Hepatocyte (in vitro differentiated cells): ENCODE measurements around the gene PKP1.

Source experiments
- EZH2 ChIP-seq: fragments of 200-600 bp; sonication (generic); IDR thresholded peaks from 2 replicates; pipeline ENCODE4 v1.6.1; 2016; ENCODE audit warnings: antibody characterized with exemption, mild to moderate bottlenecking, borderline replicate concordance
- EZH2phosphoT487 ChIP-seq: fragments of 200-600 bp; sonication (generic); IDR thresholded peaks from one replicate; pipeline ENCODE4 v1.6.1; 2018; ENCODE audit warnings: antibody characterized with exemption, mild to moderate bottlenecking, low read depth, moderate library complexity; ENCODE audit not compliant: unreplicated experiment, severe bottlenecking
- TF ChIP-seq, protein P1 (sequence below): fragments of 200-600 bp; sonication (generic); IDR thresholded peaks from 2 replicates; pipeline ENCODE4 v1.5.1; 2016; ENCODE audit warnings: antibody characterized with exemption, mild to moderate bottlenecking; ENCODE audit not compliant: poor library complexity

DNA sequence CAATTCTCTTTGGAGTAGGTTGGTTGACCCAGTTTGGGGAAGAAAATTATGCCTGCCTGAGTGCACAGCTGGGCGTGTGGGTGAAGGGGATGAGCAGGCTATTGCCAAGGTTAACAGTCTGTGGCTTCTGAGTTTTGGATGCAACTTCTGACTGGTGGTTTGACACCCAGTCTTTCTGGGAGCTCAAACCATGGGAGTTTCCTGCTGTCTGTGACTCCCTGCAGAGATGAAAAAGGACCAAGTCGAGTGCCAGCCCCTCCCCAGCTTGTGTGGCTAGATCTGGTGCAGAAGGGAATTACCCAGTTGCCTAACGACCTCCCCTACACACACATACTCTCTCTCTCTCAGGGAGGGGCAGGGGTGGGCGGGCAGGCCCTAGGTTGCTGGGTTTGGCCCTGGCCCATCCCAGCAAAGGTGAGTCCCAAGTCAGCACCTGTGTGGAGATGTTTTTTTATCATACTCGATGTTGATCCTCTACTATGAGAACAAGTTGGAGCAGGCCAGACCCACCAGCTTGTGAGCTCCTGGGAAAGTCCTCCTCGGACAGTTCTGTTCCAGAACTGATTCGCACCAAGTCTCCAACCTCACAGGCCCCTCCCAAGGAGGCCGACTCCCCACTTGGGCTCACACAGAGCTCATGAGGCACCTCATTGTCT lies 28.2 kb downstream of the PKP1 start:
- TF ChIP-seq, protein P1, sequence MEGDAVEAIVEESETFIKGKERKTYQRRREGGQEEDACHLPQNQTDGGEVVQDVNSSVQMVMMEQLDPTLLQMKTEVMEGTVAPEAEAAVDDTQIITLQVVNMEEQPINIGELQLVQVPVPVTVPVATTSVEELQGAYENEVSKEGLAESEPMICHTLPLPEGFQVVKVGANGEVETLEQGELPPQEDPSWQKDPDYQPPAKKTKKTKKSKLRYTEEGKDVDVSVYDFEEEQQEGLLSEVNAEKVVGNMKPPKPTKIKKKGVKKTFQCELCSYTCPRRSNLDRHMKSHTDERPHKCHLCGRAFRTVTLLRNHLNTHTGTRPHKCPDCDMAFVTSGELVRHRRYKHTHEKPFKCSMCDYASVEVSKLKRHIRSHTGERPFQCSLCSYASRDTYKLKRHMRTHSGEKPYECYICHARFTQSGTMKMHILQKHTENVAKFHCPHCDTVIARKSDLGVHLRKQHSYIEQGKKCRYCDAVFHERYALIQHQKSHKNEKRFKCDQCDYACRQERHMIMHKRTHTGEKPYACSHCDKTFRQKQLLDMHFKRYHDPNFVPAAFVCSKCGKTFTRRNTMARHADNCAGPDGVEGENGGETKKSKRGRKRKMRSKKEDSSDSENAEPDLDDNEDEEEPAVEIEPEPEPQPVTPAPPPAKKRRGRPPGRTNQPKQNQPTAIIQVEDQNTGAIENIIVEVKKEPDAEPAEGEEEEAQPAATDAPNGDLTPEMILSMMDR: no peak
- TF ChIP-seq EZH2: no peak
- no peak for TF ChIP-seq EZH2phosphoT487
